Sigmoid colon (tissue), 4 donors: ENCODE measurements around the gene PLD6.

Source experiments
- CTCF ChIP-seq, 4 experiments: fragments of 450-650 bp in 3 of 4; fragments of 200-600 bp in 1 of 4; IDR thresholded peaks; one replicate each; pipeline ENCODE4 v1.5.1; 2016 to 2019; ENCODE audit warnings: antibody characterized with exemption in 4 of 4, mild to moderate bottlenecking in 3 of 4, moderate library complexity in 2 of 4
- EP300 ChIP-seq, 4 donors: sonication (generic); formaldehyde crosslinking; IDR thresholded peaks; one replicate each; pipeline ENCODE4 v1.6.1; 2017; ENCODE audit warnings: antibody characterized with exemption in 4 of 4
- POLR2A ChIP-seq, 2 donors: fragments of 450-650 bp; IDR thresholded peaks; one replicate each; pipeline ENCODE4 v1.6.1; 2016; ENCODE audit warnings: antibody characterized with exemption in 2 of 2, mild to moderate bottlenecking in 2 of 2, moderate library complexity in 2 of 2

DNA sequence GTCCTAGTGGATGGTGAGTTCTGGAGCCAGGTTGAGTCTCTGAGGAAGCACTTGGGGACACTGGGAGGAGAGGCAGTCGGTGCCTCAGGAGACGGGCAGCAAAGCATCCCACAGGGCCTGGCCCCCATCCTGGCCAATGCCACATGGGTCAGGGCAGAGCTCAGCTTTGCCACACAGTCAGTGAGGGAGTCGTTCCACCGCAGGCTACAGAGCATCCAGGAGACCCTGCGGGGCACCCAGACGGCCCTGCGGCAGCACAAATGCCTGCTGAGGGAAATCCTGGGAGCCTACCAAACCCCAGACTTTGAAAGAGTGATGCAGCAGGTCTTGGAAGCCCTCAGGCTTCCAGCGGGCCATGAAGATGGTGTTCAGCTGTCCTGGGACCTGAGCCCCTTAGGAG, 39.7 kb downstream of the PLD6 start:
- TF ChIP-seq CTCF (IDR thresholded peaks at IDR 0.05) (no peak), EP300 (IDR thresholded peaks at IDR 0.05) (no peak), POLR2A (IDR thresholded peaks at IDR 0.05) (no peak)
